HEK293 (cell line): Measurements from ENCODE around the gene NOXO1.

ENCODE experiments used
- HIC1 ChIP-seq: fragments of 450-650 bp; formaldehyde crosslinking; IDR thresholded peaks from 2 replicates; pipeline ENCODE4 v1.5.1; 2016; ENCODE audit warnings: missing biosample characterization, missing genetic modification characterization
- IKZF3 ChIP-seq: fragments of 450-650 bp; IDR thresholded peaks from 2 replicates; pipeline ENCODE4 v1.5.0; 2018; ENCODE audit warnings: missing biosample characterization, mild to moderate bottlenecking, missing genetic modification characterization, moderate library complexity
- KLF1 ChIP-seq: fragments of 450-650 bp; formaldehyde crosslinking; IDR thresholded peaks from 2 replicates; pipeline ENCODE4 v1.5.1; 2016; ENCODE audit warnings: missing biosample characterization, missing genetic modification characterization
- KLF7 ChIP-seq: fragments of 450-650 bp; formaldehyde crosslinking; IDR thresholded peaks from 2 replicates; pipeline ENCODE4 v1.5.1; 2016; ENCODE audit warnings: missing biosample characterization, missing genetic modification characterization, borderline replicate concordance
- KLF8 ChIP-seq: fragments of 450-650 bp; formaldehyde crosslinking; IDR thresholded peaks from 2 replicates; pipeline ENCODE4 v1.5.1; 2016; ENCODE audit warnings: missing biosample characterization, missing genetic modification characterization
- KLF9 ChIP-seq: fragments of 450-650 bp; formaldehyde crosslinking; IDR thresholded peaks from 2 replicates; pipeline ENCODE4 v1.5.1; 2016; ENCODE audit warnings: missing biosample characterization, missing genetic modification characterization, low read depth
- PRDM10 ChIP-seq: fragments of 450-650 bp; formaldehyde crosslinking; IDR thresholded peaks from 2 replicates; pipeline ENCODE4 v1.5.1; 2016; ENCODE audit warnings: missing biosample characterization, missing genetic modification characterization
- REST ChIP-seq: fragments of 450-650 bp; formaldehyde crosslinking; IDR thresholded peaks from 2 replicates; pipeline ENCODE4 v1.5.1; 2016; ENCODE audit warnings: missing biosample characterization, missing genetic modification characterization
- SCRT2 ChIP-seq: fragments of 450-650 bp; formaldehyde crosslinking; IDR thresholded peaks from 2 replicates; pipeline ENCODE4 v1.5.1; 2016; ENCODE audit warnings: missing biosample characterization, missing genetic modification characterization
- SP2 ChIP-seq: fragments of 450-650 bp; formaldehyde crosslinking; IDR thresholded peaks from 2 replicates; pipeline ENCODE4 v1.5.1; 2016; ENCODE audit warnings: missing biosample characterization, missing genetic modification characterization
- SP7 ChIP-seq: fragments of 450-650 bp; formaldehyde crosslinking; IDR thresholded peaks from 2 replicates; pipeline ENCODE4 v1.5.1; 2016; ENCODE audit warnings: missing biosample characterization, missing genetic modification characterization
- TRIM28 ChIP-seq: IDR thresholded peaks from 2 replicates; pipeline ENCODE4 v1.6.1; 2011; ENCODE audit warnings: low read length, control low read depth, borderline replicate concordance
- ZBTB11 ChIP-seq: fragments of 450-650 bp; formaldehyde crosslinking; conservative IDR thresholded peaks from 2 replicates; pipeline ENCODE4 v1.5.1; 2016; ENCODE audit warnings: low read depth, missing biosample characterization, missing genetic modification characterization
- ZFP37 ChIP-seq: fragments of 450-650 bp; formaldehyde crosslinking; IDR thresholded peaks from 2 replicates; pipeline ENCODE4 v1.5.1; 2016; ENCODE audit warnings: missing biosample characterization, missing genetic modification characterization
- ZFP69B ChIP-seq: fragments of 450-650 bp; formaldehyde crosslinking; IDR thresholded peaks from 2 replicates; pipeline ENCODE4 v1.5.1; 2016; ENCODE audit warnings: missing biosample characterization, missing genetic modification characterization
- ZNF223 ChIP-seq: fragments of 450-650 bp; formaldehyde crosslinking; IDR thresholded peaks from 2 replicates; pipeline ENCODE4 v1.5.1; 2016; ENCODE audit warnings: missing biosample characterization, missing genetic modification characterization
- ZNF366 ChIP-seq: fragments of 450-650 bp; formaldehyde crosslinking; conservative IDR thresholded peaks from 2 replicates; pipeline ENCODE4 v1.5.1; 2016; ENCODE audit warnings: missing biosample characterization, missing genetic modification characterization
- ZNF404 ChIP-seq: fragments of 450-650 bp; formaldehyde crosslinking; IDR thresholded peaks from 2 replicates; pipeline ENCODE4 v1.5.1; 2017; ENCODE audit warnings: missing biosample characterization, missing genetic modification characterization
- ZNF473 ChIP-seq: fragments of 450-650 bp; formaldehyde crosslinking; IDR thresholded peaks from 2 replicates; pipeline ENCODE4 v1.5.1; 2017; ENCODE audit warnings: missing biosample characterization, missing genetic modification characterization
- ZNF521 ChIP-seq: fragments of 450-650 bp; formaldehyde crosslinking; IDR thresholded peaks from 2 replicates; pipeline ENCODE4 v1.5.1; 2017; ENCODE audit warnings: missing biosample characterization, mild to moderate bottlenecking, missing genetic modification characterization
- ZNF548 ChIP-seq: fragments of 450-650 bp; formaldehyde crosslinking; IDR thresholded peaks from 2 replicates; pipeline ENCODE4 v1.5.1; 2016; ENCODE audit warnings: missing biosample characterization, missing genetic modification characterization
- ZNF610 ChIP-seq: fragments of 450-650 bp; formaldehyde crosslinking; IDR thresholded peaks from 2 replicates; pipeline ENCODE4 v1.5.1; 2016; ENCODE audit warnings: missing biosample characterization, missing genetic modification characterization, borderline replicate concordance
- ZNF654 ChIP-seq: fragments of 450-650 bp; formaldehyde crosslinking; IDR thresholded peaks from 2 replicates; pipeline ENCODE4 v1.5.1; 2016; ENCODE audit warnings: low read depth, missing biosample characterization, missing genetic modification characterization
- ZNF704 ChIP-seq: fragments of 450-650 bp; formaldehyde crosslinking; IDR thresholded peaks from 2 replicates; pipeline ENCODE4 v1.5.1; 2016; ENCODE audit warnings: missing biosample characterization, missing genetic modification characterization

Gene NOXO1

GRCh38 chr16:2003827-2004641, 22.8 kb upstream of the NOXO1 start (continued):
- TF ChIP-seq REST (tag by site-specific recombination) (peak; percentile 53; the same call in 1 of the 2 replicates), ZNF223 (tag by site-specific recombination) (no peak), KLF9 (tag by site-specific recombination) (peak; percentile 97), ZNF704 (tag by site-specific recombination) (peak; percentile 76; the same call in 1 of the 2 replicates), HIC1 (tag by site-specific recombination) (peak; percentile 77), ZNF366 (tag by site-specific recombination) (no peak), KLF8 (tag by site-specific recombination) (peak; percentile 74; the same call in 1 of the 2 replicates), ZBTB11 (tag by site-specific recombination) (peak; percentile 33; the same call in 1 of the 2 replicates), SP7 (peak; percentile 67), KLF7 (peak; percentile 94), SCRT2 (peak; percentile 93), ZNF404 (tag by site-specific recombination) (no peak), ZNF473 (tag by site-specific recombination) (no peak), ZNF654 (peak; percentile 35; the same call in 1 of the 2 replicates), KLF1 (tag by site-specific recombination) (peak; percentile 95), ZFP69B (peak; percentile 58; the same call in 1 of the 2 replicates), SP2 (tag by site-specific recombination) (peak; percentile 29; the same call in 1 of the 2 replicates), IKZF3 (tag by site-specific recombination) (no peak; the same call in 1 of the 2 replicates), ZNF521 (tag by site-specific recombination) (no peak), ZFP37 (tag by site-specific recombination) (no peak), ZNF548 (tag by site-specific recombination) (no peak), ZNF610 (tag by site-specific recombination) (no peak; the same call in 1 of the 2 replicates), PRDM10 (tag by site-specific recombination) (peak; percentile 72), TRIM28 (peak; percentile 21; the same call in 1 of the 2 replicates)
